Thyroid gland (tissue), 4 donors: Measurements from ENCODE around the gene VPS4A. TPM values are rescaled to one million over a fixed set of nuclear protein-coding genes. Genes with fewer than 3 reads are reported as not detected.
A peak's percentile ranks its signal among the peaks of the same experiment; 100 is the strongest.

Experiments
- DNase-seq, 2 donors: peaks; one replicate each; pipeline ENCODE4 v3.0.0-alpha.2; 2019
- H3K27ac ChIP-seq, 3 donors: fragments of 200-600 bp; sonication (generic); 1 replicate in 2 of 3; 2 replicates in 1 of 3; pipeline ENCODE4 v1.5.1; 2016 to 2019; ENCODE audit warnings: mild to moderate bottlenecking in 1 of 3, moderate library complexity in 1 of 3
- H3K27me3 ChIP-seq: fragments of 200-600 bp; sonication (generic); one replicate; pipeline ENCODE4 v1.5.1; 2019
- H3K36me3 ChIP-seq, 2 donors: fragments of 200-600 bp; sonication (generic); one replicate each; pipeline ENCODE4 v1.5.1; 2016 to 2019
- H3K4me1 ChIP-seq, 2 donors: fragments of 200-600 bp; sonication (generic); one replicate each; pipeline ENCODE4 v1.5.1; 2017 to 2019
- H3K4me3 ChIP-seq, 3 donors: fragments of 200-600 bp; sonication (generic); replicated peaks in 1 of 3; 1 replicate in 2 of 3; 2 replicates in 1 of 3; pipeline ENCODE4 v1.5.1; 2016; ENCODE audit warnings: mild to moderate bottlenecking in 1 of 3
- H3K9me3 ChIP-seq: fragments of 200-600 bp; sonication (generic); one replicate; pipeline ENCODE4 v1.5.1; 2017
- POLR2A ChIP-seq, 2 donors: fragments of 450-650 bp; IDR thresholded peaks; one replicate each; pipeline ENCODE4 v1.6.1; 2017; ENCODE audit warnings: antibody characterized with exemption in 2 of 2, mild to moderate bottlenecking in 2 of 2, moderate library complexity in 1 of 2
- WGBS, 2 donors: methylation state at CpG; one replicate each; pipeline ENCODE4 v1.1.5; 2017; 5-methylcytosine and 5-hydroxymethylcytosine counted together
- intact Hi-C: fragments of 100-400 bp; cut with DNase I; formaldehyde crosslinking; loops from one replicate; pipeline ENCODE4 v1.15.1; 2023
- total RNA-seq, 4 donors: library from RNA; depleted of rRNA; stranded (reverse); fragments of >200 nt; gene quantifications; one replicate each; pipeline ENCODE4 v1.2.3, GENCODE V29; 2016
- TF ChIP-seq, protein P1 (sequence below), 6 experiments: fragments of 200-600 bp in 3 of 6; fragments of 450-650 bp in 3 of 6; sonication (generic) in 3 of 6; IDR thresholded peaks; one replicate each; pipeline ENCODE4 v1.5.1; 2016 to 2019; ENCODE audit warnings: antibody characterized with exemption in 6 of 6, mild to moderate bottlenecking in 2 of 6, inconsistent platforms in 1 of 6, moderate library complexity in 1 of 6

Gene VPS4A
- total RNA-seq, 4 donors from 2014 or later = 33.5 to 47.5 (median 43.2) TPM

DNA sequence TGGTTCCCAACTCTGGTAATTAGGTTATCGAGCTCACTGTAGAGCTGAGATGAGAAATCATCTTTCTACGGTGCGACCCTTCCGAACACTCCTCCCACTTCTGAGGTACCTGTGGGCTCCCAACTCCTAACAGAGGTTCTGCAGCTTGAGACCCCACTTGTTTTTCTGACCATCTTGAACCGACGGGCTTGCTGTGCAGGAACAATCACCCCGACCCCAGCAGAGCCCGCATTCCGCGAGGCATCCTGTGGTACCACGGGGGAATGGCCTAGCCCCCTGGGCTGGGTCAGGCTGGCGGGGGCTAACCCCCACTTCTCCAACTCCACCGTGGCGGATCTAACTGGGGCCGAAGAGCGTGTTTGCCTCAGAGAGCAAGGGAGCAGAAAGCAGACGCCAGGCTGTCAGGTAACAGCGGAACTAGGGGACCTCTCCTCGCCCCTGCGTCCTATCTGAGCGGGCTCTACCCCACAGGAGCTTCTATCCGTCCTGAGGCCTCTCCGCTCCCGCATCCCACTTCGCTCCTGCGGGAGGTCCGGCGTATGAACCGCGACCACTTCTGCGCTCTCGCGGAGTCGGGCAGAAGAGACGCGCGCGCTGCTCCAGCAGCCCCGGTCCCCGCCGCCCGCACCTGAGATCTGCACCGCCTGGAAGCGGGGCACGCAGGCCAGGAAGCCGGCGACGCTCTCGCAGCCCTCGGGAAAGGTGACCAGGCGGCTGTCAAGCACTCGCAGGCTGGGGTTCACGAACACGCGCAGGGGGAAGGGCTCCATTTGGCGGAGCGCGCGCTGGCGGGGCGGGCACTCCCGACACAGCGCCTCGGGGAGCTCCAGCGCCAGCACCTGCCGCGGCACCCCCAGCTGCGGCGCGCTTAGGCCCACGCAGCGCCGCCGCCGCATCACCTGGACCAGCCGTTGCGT, 18.5 kb downstream of the VPS4A start:
- H3K4me1 ChIP-seq = peaks cover 40 to 58% of the 10 kb centered on the region in 2 donors
- TF ChIP-seq POLR2A (IDR thresholded peaks at IDR 0.05) = no peak
- TF ChIP-seq, protein P1, sequence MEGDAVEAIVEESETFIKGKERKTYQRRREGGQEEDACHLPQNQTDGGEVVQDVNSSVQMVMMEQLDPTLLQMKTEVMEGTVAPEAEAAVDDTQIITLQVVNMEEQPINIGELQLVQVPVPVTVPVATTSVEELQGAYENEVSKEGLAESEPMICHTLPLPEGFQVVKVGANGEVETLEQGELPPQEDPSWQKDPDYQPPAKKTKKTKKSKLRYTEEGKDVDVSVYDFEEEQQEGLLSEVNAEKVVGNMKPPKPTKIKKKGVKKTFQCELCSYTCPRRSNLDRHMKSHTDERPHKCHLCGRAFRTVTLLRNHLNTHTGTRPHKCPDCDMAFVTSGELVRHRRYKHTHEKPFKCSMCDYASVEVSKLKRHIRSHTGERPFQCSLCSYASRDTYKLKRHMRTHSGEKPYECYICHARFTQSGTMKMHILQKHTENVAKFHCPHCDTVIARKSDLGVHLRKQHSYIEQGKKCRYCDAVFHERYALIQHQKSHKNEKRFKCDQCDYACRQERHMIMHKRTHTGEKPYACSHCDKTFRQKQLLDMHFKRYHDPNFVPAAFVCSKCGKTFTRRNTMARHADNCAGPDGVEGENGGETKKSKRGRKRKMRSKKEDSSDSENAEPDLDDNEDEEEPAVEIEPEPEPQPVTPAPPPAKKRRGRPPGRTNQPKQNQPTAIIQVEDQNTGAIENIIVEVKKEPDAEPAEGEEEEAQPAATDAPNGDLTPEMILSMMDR (IDR thresholded peaks at IDR 0.05) = no peak
- intact Hi-C loops = loop anchor here (10.0 kb wide), 1 partner anchor 55 kb away; the partner anchor contains the start of gene TERF2
- H3K36me3 ChIP-seq = peaks cover 24 to 37% of the 10 kb centered on the region in 2 donors
- peak overlapping the region in 1 of 3 donors; percentile 90 for H3K27ac ChIP-seq
- DNase-seq = peak; percentile 56 to 59
- no peaks in the 10 kb centered on the region for H3K27me3 ChIP-seq
- H3K9me3 ChIP-seq = no peaks in the 10 kb centered on the region
- peak overlapping the region; percentile 73 to 76 (median 76) for H3K4me3 ChIP-seq
- 13 to 19% methylated on average over 19 to 25 of the region's 77 CpGs for WGBS, 2 donors

DNA sequence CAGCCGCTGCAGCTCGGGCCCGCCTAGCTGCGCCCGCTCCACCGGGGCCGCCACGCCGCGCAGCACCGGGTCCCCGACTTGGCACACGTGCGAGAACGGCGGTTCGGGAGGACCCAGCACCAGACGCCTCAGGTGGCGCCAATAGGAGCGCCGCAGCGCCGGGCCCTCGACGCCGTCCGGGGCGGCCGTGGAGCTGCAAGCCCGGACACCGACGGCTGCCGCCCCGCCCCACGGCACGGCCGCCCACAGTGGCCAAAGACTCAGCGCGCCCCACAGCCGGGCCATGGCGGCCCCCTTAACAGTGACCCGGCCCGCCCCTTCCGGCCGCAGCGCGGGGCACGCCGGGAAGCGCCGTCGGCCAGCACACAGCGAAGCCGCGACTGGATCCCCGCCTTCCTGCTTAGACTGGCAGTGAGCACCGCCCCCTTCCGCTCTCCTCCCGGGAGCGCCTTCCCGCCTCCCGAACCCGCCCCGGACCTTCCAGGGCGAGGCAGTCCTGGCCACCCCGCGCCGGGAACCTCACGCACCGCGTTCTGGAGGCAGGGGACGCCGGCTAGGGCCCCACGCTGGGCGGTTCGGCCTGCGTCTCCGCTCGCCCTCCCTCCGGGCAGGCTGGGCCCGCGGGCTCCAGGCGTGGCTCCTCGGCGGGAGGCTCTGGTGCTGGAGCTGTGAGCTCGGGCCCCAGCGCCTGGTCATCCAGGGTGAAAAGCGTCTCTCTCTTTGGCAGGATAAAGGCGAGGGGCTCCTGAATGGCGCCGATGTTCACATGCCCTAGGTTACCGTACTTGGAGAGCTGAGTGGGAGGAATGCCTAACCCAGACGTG, 19.3 kb downstream of the VPS4A start, which contains the start of gene PDF:
Gene PDF (minus strand): TSS at position 303 of the 824 bp plus-strand sequence. CDS start 18 bp downstream, at position 285.
- DNase-seq = peak; percentile 96
- H3K4me1 ChIP-seq = peaks cover 39 to 49% of the 10 kb centered on the region in 2 donors
- 4 to 8% methylated on average over 6 to 7 of the region's 93 CpGs for WGBS, 2 donors
- peak within 1 kb of the TSS; percentile 82 to 90 (median 84) for H3K27ac ChIP-seq
- intact Hi-C loops = loop anchor here (10.0 kb wide), 1 partner anchor 54 kb away; the partner anchor contains the start of gene TERF2
- no peaks in the 10 kb centered on the region for H3K27me3 ChIP-seq
- H3K4me3 ChIP-seq = peak within 1 kb of the TSS; percentile 73 to 76 (median 76)
- peaks cover 25 to 37% of the 10 kb centered on the region in 2 donors for H3K36me3 ChIP-seq
- H3K9me3 ChIP-seq = no peaks in the 10 kb centered on the region
- TF ChIP-seq, protein P1 (IDR thresholded peaks at IDR 0.05) = peak in 1 of 6 experiments; percentile 17
- TF ChIP-seq POLR2A (IDR thresholded peaks at IDR 0.05) = peak; percentile 15 to 80

DNA sequence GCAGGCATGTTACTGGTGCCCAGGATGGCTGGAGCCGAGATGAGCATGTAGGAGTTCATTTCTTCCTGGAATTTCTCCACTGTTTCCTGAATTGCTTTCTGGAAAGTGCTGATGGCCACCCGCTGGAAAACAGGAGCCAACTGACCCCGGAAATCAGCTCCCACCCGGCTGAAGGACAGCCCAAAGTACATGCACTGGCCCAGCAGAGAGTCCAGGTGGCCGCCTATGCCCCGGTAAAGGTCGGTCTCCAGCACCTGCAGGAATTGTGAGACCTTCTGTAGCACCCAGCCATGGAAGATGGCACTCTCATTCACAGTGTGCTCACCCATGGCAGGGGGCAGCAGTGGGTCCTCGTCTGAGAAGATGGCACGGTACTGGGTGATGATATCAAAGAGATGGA, 23.5 kb downstream of the VPS4A start:
- intact Hi-C loops = loop anchor here (10.0 kb wide), 1 partner anchor 50 kb away; the partner anchor contains the start of gene TERF2
- TF ChIP-seq, protein P1 (IDR thresholded peaks at IDR 0.05) = no peak
- TF ChIP-seq POLR2A (IDR thresholded peaks at IDR 0.05) = no peak
- Histone ChIP-seq H3K27ac (no peak overlapping the region), H3K27me3 (no peaks in the 10 kb centered on the region), H3K4me3 (no peak overlapping the region), H3K9me3 (no peaks in the 10 kb centered on the region), H3K4me1 (peaks cover 10 to 23% of the 10 kb centered on the region in 2 donors), H3K36me3 (peaks cover 27 to 41% of the 10 kb centered on the region in 2 donors)
- no peak for DNase-seq
- 87 to 94% methylated on average over 3 to 9 of the region's 9 CpGs for WGBS, 2 donors

DNA sequence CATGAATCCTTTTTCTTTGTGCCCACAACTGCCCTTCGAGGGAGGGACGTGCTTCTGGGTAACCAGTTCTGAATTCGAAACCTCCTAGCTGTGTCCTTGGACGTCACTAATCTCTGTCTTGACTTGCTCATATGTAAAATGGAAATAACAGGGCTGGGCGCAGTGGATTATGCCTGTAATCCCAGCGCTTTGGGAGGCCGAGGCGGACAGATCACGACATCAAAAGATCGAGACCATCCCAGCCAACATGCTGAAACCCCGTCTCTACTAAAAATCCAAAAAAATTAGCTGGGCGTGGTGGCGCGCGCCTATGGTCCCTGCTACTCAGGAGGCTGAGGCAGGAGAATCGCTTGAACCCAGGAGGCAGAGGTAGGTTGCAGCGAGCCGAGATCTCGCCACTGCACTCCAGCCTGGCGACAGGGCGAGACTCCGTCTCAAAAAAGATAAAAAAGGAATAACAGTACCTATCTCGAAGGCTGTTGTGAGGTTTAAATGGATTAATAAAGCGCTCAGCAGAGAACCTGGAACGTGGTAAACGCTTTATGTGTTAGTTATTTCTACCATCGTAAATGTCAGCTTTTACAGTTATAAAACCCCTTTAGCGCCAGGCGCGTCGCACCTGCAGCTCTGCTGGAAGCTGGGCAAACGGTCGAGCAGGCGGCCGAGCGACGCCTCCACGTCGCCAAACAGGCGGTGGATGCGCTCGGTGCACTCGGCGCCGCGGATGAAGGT, 27.6 kb downstream of the VPS4A start:
- DNase-seq = peak in 1 of 2 donors; percentile 64
- WGBS, 2 donors = 22 to 34% methylated on average over 27 to 46 of the region's 46 CpGs
- peaks cover 32 to 39% of the 10 kb centered on the region in 2 donors for H3K36me3 ChIP-seq

More for the DNA sequence above, 27.6 kb downstream of the VPS4A start:
- intact Hi-C loops = loop anchor here (10.0 kb wide), 1 partner anchor 46 kb away; the partner anchor contains the start of gene TERF2
- Histone ChIP-seq H3K9me3 (no peaks in the 10 kb centered on the region), H3K4me3 (peak overlapping the region; percentile 64 to 82 (median 76)), H3K4me1 (peaks cover 19 to 24% of the 10 kb centered on the region in 2 donors), H3K27ac (peak overlapping the region; percentile 70 to 94 (median 85)), H3K27me3 (no peaks in the 10 kb centered on the region)
- no peak for TF ChIP-seq POLR2A (IDR thresholded peaks at IDR 0.05)
- TF ChIP-seq, protein P1 (IDR thresholded peaks at IDR 0.05) = no peak
